CD4-positive, alpha-beta T cell treated with Interferon alpha-2 for 1 hour (primary cell): ENCODE data around the gene MYBPC2.
"Not testable (repeated sequence)": the region's sequence is repeated elsewhere in the genome, so short reads cannot be mapped to it uniquely, and the experiment has no call there.

Experiments
- DNase-seq, 2 donors: peaks; one replicate each; pipeline ENCODE4 v3.0.0-alpha.2; 2020 to 2022

Gene MYBPC2

GRCh38 chr19:50459638-50460037 is 26.9 kb downstream of the MYBPC2 start:
- DNase-seq = no peak

- peak in 1 of 2 donors; percentile 55 for DNase-seq
These were observed 27.6 kb downstream of the MYBPC2 start for GRCh38 chr19:50460161-50460765.

- peak; percentile 72 to 75 for DNase-seq
These were observed 28.6 kb downstream of the MYBPC2 start for GRCh38 chr19:50461066-50461875.

- no peak for DNase-seq
These were observed 30.3 kb downstream of the MYBPC2 start for GRCh38 chr19:50462970-50463369.

- DNase-seq = no peak
These were observed 31.7 kb downstream of the MYBPC2 start for GRCh38 chr19:50464348-50464747.

GRCh38 chr19:50465000-50465399 is 32.3 kb downstream of the MYBPC2 start:
- DNase-seq = no peak

GRCh38 chr19:50465986-50466705 is 33.5 kb downstream of the MYBPC2 start:
- no peak for DNase-seq

- DNase-seq = no peak
These were observed 34.0 kb downstream of the MYBPC2 start for GRCh38 chr19:50466706-50467039.

GRCh38 chr19:50467566-50467965 is 34.9 kb downstream of the MYBPC2 start:
- DNase-seq = no peak

GRCh38 chr19:50468818-50469217 is 36.1 kb downstream of the MYBPC2 start:
- DNase-seq = no peak

GRCh38 chr19:50473336-50473735 is 40.6 kb downstream of the MYBPC2 start:
- not testable (repeated sequence) for DNase-seq

GRCh38 chr19:50475101-50475568 is 42.4 kb downstream of the MYBPC2 start:
- no peak for DNase-seq

GRCh38 chr19:50475736-50476223 is 43.1 kb downstream of the MYBPC2 start:
- no peak for DNase-seq

GRCh38 chr19:50476224-50476906 is 43.7 kb downstream of the MYBPC2 start, which contains the start of the genes EMC10 and GARIN5A:
Gene EMC10 (plus strand): TSS chr19:50476507. CDS start chr19:50476545, 38 bp downstream.
Gene GARIN5A (minus strand): TSS chr19:50476848. CDS start chr19:50476388, 460 bp downstream.
- DNase-seq = peak; percentile 97

- DNase-seq = no peak
These were observed 44.2 kb downstream of the MYBPC2 start for GRCh38 chr19:50476907-50477238.

GRCh38 chr19:50477751-50478515 is 45.2 kb downstream of the MYBPC2 start:
- DNase-seq = no peak

GRCh38 chr19:50478901-50479715 is 46.4 kb downstream of the MYBPC2 start:
- DNase-seq = peak in 1 of 2 donors; percentile 26

GRCh38 chr19:50479761-50480251 is 47.1 kb downstream of the MYBPC2 start:
- no peak for DNase-seq

GRCh38 chr19:50480281-50481111 is 47.8 kb downstream of the MYBPC2 start:
- no peak for DNase-seq
